ENCODE data around the gene RUNX3.

DNA sequence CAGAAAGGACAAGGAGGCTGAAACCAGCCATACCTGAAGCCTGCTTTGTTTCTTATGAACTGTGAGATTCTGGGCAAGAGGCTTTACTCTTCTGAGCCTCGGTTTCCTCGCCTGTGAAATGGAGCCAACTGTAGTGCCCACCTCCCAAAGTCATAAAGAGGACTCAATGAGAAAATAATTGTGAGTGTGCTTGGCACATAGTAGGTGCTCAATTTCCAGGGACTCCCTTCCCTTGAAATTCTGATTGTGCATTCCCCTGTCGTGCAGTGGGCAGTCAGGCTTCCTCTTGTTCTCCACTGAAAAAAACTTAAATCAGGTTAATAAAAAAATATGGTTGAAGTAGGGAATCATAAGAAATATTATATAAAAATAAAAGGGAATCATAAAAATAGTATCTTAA is 37.5 kb upstream of the RUNX3 start:
- TF ChIP-seq EZH2 (IDR thresholded peaks at IDR 0.05; ENCODE audit: borderline replicate concordance, low read depth, low read length, severe bottlenecking) (no peak), MYC (IDR thresholded peaks at IDR 0.05; ENCODE audit: low read depth, low read length) (no peak), POLR2A (IDR thresholded peaks at IDR 0.05; ENCODE audit: low read depth, low read length) (no peak), GATA2 (IDR thresholded peaks at IDR 0.05; ENCODE audit: insufficient read depth, insufficient read length, low read depth, low read length) (no peak), POLR2AphosphoS5 (IDR thresholded peaks at IDR 0.05; ENCODE audit: insufficient read depth, low read depth, low read length) (no peak), JUN (IDR thresholded peaks at IDR 0.05; ENCODE audit: borderline replicate concordance, insufficient read depth, insufficient read length, low read depth) (no peak)
- TF ChIP-seq, protein P1, sequence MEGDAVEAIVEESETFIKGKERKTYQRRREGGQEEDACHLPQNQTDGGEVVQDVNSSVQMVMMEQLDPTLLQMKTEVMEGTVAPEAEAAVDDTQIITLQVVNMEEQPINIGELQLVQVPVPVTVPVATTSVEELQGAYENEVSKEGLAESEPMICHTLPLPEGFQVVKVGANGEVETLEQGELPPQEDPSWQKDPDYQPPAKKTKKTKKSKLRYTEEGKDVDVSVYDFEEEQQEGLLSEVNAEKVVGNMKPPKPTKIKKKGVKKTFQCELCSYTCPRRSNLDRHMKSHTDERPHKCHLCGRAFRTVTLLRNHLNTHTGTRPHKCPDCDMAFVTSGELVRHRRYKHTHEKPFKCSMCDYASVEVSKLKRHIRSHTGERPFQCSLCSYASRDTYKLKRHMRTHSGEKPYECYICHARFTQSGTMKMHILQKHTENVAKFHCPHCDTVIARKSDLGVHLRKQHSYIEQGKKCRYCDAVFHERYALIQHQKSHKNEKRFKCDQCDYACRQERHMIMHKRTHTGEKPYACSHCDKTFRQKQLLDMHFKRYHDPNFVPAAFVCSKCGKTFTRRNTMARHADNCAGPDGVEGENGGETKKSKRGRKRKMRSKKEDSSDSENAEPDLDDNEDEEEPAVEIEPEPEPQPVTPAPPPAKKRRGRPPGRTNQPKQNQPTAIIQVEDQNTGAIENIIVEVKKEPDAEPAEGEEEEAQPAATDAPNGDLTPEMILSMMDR (IDR thresholded peaks at IDR 0.05; ENCODE audit: extremely low read depth in 1 of 2, insufficient read depth in 1 of 2, low read depth in 1 of 2, low read length in 2 of 2) = no peak
- TF ChIP-seq, protein P2, sequence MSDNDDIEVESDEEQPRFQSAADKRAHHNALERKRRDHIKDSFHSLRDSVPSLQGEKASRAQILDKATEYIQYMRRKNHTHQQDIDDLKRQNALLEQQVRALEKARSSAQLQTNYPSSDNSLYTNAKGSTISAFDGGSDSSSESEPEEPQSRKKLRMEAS (IDR thresholded peaks at IDR 0.05; ENCODE audit: insufficient read depth, insufficient read length) = no peak
